GM12878 (cell line): ENCODE data around the gene HCN3.

Source experiments
- CEBPB ChIP-seq, 2 experiments: fragments of 150-350 bp in 1 of 2; IDR thresholded peaks; 2 replicates each; pipeline ENCODE4 v1.6.1; 2012 to 2014; ENCODE audit warnings: low read depth in 2 of 2, low read length in 2 of 2, borderline replicate concordance in 1 of 2, inconsistent platforms in 1 of 2
- CREB1 ChIP-seq: IDR thresholded peaks from 2 replicates; pipeline ENCODE4 v1.6.1; 2012; ENCODE audit warnings: low read depth, mild to moderate bottlenecking, inconsistent platforms
- ESRRA ChIP-seq: IDR thresholded peaks from 2 replicates; pipeline ENCODE4 v1.6.1; 2012; ENCODE audit warnings: mild to moderate bottlenecking, low read length, improper control_type of control experiment
- GATAD2B ChIP-seq: fragments of 450-650 bp; conservative IDR thresholded peaks from 2 replicates; pipeline ENCODE4 v1.6.1; 2017; ENCODE audit warnings: low read depth, mild to moderate bottlenecking, moderate library complexity
- POLR2A ChIP-seq: IDR thresholded peaks from 2 replicates; pipeline ENCODE4 v1.6.1; 2011; ENCODE audit warnings: low read depth, mild to moderate bottlenecking, low read length
- POLR2AphosphoS5 ChIP-seq: IDR thresholded peaks from 2 replicates; pipeline ENCODE4 v1.6.1; 2011; ENCODE audit warnings: mild to moderate bottlenecking, low read length, inconsistent platforms
- SIX5 ChIP-seq: IDR thresholded peaks from 2 replicates; pipeline ENCODE4 v1.6.1; 2011; ENCODE audit warnings: mild to moderate bottlenecking, low read depth, low read length, moderate library complexity; ENCODE audit not compliant: severe bottlenecking
- SP1 ChIP-seq: IDR thresholded peaks from one replicate; pipeline ENCODE4 v1.6.1; 2011; ENCODE audit warnings: low read depth, low read length
- STAT1 ChIP-seq: fragments of 450-650 bp; conservative IDR thresholded peaks from 2 replicates; pipeline ENCODE4 v1.6.1; 2014; ENCODE audit warnings: antibody characterized with exemption, mild to moderate bottlenecking
- TF ChIP-seq, protein P1 (sequence below), 3 experiments: IDR thresholded peaks in 2 of 3; conservative IDR thresholded peaks in 1 of 3; 2 replicates each; pipeline ENCODE4 v1.5.1; 2011; ENCODE audit warnings: low read depth in 3 of 3, low read length in 3 of 3, mild to moderate bottlenecking in 3 of 3, control low read depth in 2 of 3, moderate library complexity in 2 of 3, inconsistent platforms in 1 of 3, mixed read lengths in 1 of 3; ENCODE audit not compliant: control insufficient read depth in 2 of 3, insufficient read depth in 1 of 3; ENCODE audit errors: extremely low read depth in 1 of 3
- TF ChIP-seq, protein P2 (sequence below): IDR thresholded peaks from 2 replicates; pipeline ENCODE4 v1.6.1; 2011; ENCODE audit warnings: low read depth, low read length, improper control_type of control experiment, borderline replicate concordance
- TF ChIP-seq, protein P3 (sequence below): fragments of 450-650 bp; IDR thresholded peaks from 2 replicates; pipeline ENCODE4 v1.6.1; 2017; ENCODE audit warnings: mild to moderate bottlenecking, low read depth, inconsistent platforms; ENCODE audit not compliant: poor library complexity, severe bottlenecking
- TF ChIP-seq, protein P4 (sequence below): fragments of 450-650 bp; IDR thresholded peaks from 2 replicates; pipeline ENCODE4 v1.6.1; 2016; ENCODE audit warnings: mild to moderate bottlenecking, moderate library complexity, borderline replicate concordance
- TF ChIP-seq, protein P5 (sequence below): IDR thresholded peaks from 2 replicates; pipeline ENCODE4 v1.6.1; 2012; ENCODE audit warnings: low read depth, low read length, improper control_type of control experiment

DNA sequence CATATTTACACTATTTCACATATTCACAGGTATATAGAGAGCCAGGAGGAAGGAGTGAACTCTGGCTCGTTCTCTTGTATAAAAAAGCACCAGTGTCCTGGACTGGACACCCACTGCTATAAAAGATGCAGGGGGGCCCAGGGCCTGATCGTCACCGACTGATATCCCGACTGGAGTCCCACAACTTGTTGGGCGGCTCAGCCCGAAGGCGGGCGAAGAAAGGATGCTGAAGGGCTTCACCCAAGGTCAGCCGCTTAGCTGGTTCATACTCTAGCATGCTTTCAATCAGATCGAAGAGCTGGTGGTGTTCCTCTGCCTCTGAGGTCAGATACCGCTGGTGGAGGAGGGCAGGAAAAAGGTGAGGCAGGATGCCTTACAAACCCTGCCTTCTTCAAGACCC lies 14.2 kb upstream of the HCN3 start:
- TF ChIP-seq, protein P1, sequence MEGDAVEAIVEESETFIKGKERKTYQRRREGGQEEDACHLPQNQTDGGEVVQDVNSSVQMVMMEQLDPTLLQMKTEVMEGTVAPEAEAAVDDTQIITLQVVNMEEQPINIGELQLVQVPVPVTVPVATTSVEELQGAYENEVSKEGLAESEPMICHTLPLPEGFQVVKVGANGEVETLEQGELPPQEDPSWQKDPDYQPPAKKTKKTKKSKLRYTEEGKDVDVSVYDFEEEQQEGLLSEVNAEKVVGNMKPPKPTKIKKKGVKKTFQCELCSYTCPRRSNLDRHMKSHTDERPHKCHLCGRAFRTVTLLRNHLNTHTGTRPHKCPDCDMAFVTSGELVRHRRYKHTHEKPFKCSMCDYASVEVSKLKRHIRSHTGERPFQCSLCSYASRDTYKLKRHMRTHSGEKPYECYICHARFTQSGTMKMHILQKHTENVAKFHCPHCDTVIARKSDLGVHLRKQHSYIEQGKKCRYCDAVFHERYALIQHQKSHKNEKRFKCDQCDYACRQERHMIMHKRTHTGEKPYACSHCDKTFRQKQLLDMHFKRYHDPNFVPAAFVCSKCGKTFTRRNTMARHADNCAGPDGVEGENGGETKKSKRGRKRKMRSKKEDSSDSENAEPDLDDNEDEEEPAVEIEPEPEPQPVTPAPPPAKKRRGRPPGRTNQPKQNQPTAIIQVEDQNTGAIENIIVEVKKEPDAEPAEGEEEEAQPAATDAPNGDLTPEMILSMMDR (IDR thresholded peaks at IDR 0.05 in 2 of 3, conservative IDR thresholded peaks at IDR 0.05 in 1 of 3; ENCODE audit: control insufficient read depth in 2 of 3, extremely low read depth in 1 of 3, insufficient read depth in 1 of 3, low read depth in 3 of 3, low read length in 3 of 3): no peak
- TF ChIP-seq CEBPB (IDR thresholded peaks at IDR 0.05; ENCODE audit: borderline replicate concordance in 1 of 2, low read depth in 2 of 2, low read length in 2 of 2) (no peak), SP1 (no peak), STAT1 (no peak), POLR2AphosphoS5 (no peak), SIX5 (no peak), POLR2A (no peak), CREB1 (no peak), ESRRA (no peak), GATAD2B (no peak)
- TF ChIP-seq, protein P2, sequence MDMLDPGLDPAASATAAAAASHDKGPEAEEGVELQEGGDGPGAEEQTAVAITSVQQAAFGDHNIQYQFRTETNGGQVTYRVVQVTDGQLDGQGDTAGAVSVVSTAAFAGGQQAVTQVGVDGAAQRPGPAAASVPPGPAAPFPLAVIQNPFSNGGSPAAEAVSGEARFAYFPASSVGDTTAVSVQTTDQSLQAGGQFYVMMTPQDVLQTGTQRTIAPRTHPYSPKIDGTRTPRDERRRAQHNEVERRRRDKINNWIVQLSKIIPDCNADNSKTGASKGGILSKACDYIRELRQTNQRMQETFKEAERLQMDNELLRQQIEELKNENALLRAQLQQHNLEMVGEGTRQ: no peak
- TF ChIP-seq, protein P3, sequence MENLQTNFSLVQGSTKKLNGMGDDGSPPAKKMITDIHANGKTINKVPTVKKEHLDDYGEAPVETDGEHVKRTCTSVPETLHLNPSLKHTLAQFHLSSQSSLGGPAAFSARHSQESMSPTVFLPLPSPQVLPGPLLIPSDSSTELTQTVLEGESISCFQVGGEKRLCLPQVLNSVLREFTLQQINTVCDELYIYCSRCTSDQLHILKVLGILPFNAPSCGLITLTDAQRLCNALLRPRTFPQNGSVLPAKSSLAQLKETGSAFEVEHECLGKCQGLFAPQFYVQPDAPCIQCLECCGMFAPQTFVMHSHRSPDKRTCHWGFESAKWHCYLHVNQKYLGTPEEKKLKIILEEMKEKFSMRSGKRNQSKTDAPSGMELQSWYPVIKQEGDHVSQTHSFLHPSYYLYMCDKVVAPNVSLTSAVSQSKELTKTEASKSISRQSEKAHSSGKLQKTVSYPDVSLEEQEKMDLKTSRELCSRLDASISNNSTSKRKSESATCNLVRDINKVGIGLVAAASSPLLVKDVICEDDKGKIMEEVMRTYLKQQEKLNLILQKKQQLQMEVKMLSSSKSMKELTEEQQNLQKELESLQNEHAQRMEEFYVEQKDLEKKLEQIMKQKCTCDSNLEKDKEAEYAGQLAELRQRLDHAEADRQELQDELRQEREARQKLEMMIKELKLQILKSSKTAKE: no peak
- TF ChIP-seq, protein P4, sequence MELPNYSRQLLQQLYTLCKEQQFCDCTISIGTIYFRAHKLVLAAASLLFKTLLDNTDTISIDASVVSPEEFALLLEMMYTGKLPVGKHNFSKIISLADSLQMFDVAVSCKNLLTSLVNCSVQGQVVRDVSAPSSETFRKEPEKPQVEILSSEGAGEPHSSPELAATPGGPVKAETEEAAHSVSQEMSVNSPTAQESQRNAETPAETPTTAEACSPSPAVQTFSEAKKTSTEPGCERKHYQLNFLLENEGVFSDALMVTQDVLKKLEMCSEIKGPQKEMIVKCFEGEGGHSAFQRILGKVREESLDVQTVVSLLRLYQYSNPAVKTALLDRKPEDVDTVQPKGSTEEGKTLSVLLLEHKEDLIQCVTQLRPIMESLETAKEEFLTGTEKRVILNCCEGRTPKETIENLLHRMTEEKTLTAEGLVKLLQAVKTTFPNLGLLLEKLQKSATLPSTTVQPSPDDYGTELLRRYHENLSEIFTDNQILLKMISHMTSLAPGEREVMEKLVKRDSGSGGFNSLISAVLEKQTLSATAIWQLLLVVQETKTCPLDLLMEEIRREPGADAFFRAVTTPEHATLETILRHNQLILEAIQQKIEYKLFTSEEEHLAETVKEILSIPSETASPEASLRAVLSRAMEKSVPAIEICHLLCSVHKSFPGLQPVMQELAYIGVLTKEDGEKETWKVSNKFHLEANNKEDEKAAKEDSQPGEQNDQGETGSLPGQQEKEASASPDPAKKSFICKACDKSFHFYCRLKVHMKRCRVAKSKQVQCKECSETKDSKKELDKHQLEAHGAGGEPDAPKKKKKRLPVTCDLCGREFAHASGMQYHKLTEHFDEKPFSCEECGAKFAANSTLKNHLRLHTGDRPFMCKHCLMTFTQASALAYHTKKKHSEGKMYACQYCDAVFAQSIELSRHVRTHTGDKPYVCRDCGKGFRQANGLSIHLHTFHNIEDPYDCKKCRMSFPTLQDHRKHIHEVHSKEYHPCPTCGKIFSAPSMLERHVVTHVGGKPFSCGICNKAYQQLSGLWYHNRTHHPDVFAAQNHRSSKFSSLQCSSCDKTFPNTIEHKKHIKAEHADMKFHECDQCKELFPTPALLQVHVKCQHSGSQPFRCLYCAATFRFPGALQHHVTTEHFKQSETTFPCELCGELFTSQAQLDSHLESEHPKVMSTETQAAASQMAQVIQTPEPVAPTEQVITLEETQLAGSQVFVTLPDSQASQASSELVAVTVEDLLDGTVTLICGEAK: no peak
- TF ChIP-seq, protein P5, sequence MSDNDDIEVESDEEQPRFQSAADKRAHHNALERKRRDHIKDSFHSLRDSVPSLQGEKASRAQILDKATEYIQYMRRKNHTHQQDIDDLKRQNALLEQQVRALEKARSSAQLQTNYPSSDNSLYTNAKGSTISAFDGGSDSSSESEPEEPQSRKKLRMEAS: no peak
